Measurements from ENCODE around the gene PACS2. TPM values are rescaled to one million over a fixed set of nuclear protein-coding genes. Genes with fewer than 3 reads are reported as not detected.

The PACS2 gene
- total RNA-seq, 2 experiments from 2014 or later, result 57.7 to 61.5 TPM

- H3K36me3 ChIP-seq (ENCODE audit: insufficient read depth, low read length), result peaks cover 20% of the 10 kb centered on the region
- CTCF ChIA-PET, result interaction anchor here (0.8 kb wide), 1 partner anchor 62 kb away, joined by 3 read pairs; no protein-coding TSS in a partner anchor
- H3K27me3 ChIP-seq (ENCODE audit: control insufficient read depth in 1 of 2, insufficient read depth in 2 of 2, low read length in 2 of 2), result no peaks in the 10 kb centered on the region
- H3K27ac Mint-ChIP-seq, result no peak overlapping the region
- H3K4me3 ChIP-seq (ENCODE audit: low read length), result no peak overlapping the region
- no peaks in the 10 kb centered on the region for H3K27me3 Mint-ChIP-seq
- no peak for ATAC-seq (ENCODE audit: poor library complexity)
- H3K4me1 Mint-ChIP-seq (ENCODE audit: low read depth), result peaks cover 16% of the 10 kb centered on the region
- peaks cover 38% of the 10 kb centered on the region for H3K36me3 Mint-ChIP-seq (ENCODE audit: low read depth)
- no peak overlapping the region for H3K4me3 Mint-ChIP-seq
- peaks cover 0 to 22% of the 10 kb centered on the region in 2 experiments for H3K9me3 ChIP-seq (ENCODE audit: control insufficient read depth in 1 of 2, insufficient read depth in 1 of 2, low read length in 2 of 2)
- no peak for DNase-seq
- H3K4me1 ChIP-seq (ENCODE audit: insufficient read depth, low read length), result peaks cover 6% of the 10 kb centered on the region
- H3K9me3 Mint-ChIP-seq, result no peaks in the 10 kb centered on the region
- no peak for TF ChIP-seq CTCF (IDR thresholded peaks at IDR 0.05)
- H3K27ac ChIP-seq (ENCODE audit: low read depth in 1 of 2, low read length in 2 of 2), result no peak overlapping the region
- POLR2A ChIA-PET, result no interaction called here
- intact Hi-C loops (cut with DNase I, micrococcal nuclease), result loop anchor here in 1 of 2 experiments (10.0 kb wide), 1 partner anchor 53 kb away; no protein-coding TSS in a partner anchor
These were observed 112.9 kb downstream of the PACS2 start for GRCh38 chr14:105427412-105427811.

GRCh38 chr14:105427936-105428485, 113.5 kb downstream of the PACS2 start:
- H3K36me3 Mint-ChIP-seq (ENCODE audit: low read depth), result peaks cover 38% of the 10 kb centered on the region
- intact Hi-C loops (cut with DNase I, micrococcal nuclease), result loop anchor here in 1 of 2 experiments (10.0 kb wide), 1 partner anchor 53 kb away; no protein-coding TSS in a partner anchor

GRCh38 chr14:105430042-105430441, 115.5 kb downstream of the PACS2 start:
- Mint-ChIP-seq H3K27ac (no peak overlapping the region), H3K36me3 (ENCODE audit: low read depth) (peaks cover 38% of the 10 kb centered on the region), H3K4me3 (no peak overlapping the region), H3K4me1 (ENCODE audit: low read depth) (peaks cover 10% of the 10 kb centered on the region), H3K9me3 (no peaks in the 10 kb centered on the region), H3K27me3 (no peaks in the 10 kb centered on the region)
- Histone ChIP-seq H3K27ac (ENCODE audit: low read depth in 1 of 2, low read length in 2 of 2) (no peak overlapping the region), H3K4me3 (ENCODE audit: low read length) (no peak overlapping the region), H3K9me3 (ENCODE audit: control insufficient read depth in 1 of 2, insufficient read depth in 1 of 2, low read length in 2 of 2) (peaks cover 0 to 22% of the 10 kb centered on the region in 2 experiments), H3K4me1 (ENCODE audit: insufficient read depth, low read length) (no peaks in the 10 kb centered on the region), H3K36me3 (ENCODE audit: insufficient read depth, low read length) (peaks cover 18% of the 10 kb centered on the region), H3K27me3 (ENCODE audit: control insufficient read depth in 1 of 2, insufficient read depth in 2 of 2, low read length in 2 of 2) (no peaks in the 10 kb centered on the region)
- ChIA-PET CTCF (interaction anchor here (0.8 to 1.2 kb wide), 2 partner anchors 18 to 60 kb away, joined by 4 read pairs; no protein-coding TSS in a partner anchor), POLR2A (interaction anchor here (1.6 kb wide), 1 partner anchor 17 kb away, joined by 3 read pairs; no protein-coding TSS in a partner anchor)
- intact Hi-C loops (cut with DNase I, micrococcal nuclease), result loop anchor here in 1 of 2 experiments (5.0 kb wide), 1 partner anchor 87 kb away; no protein-coding TSS in a partner anchor
- DNase-seq, result no peak
- ATAC-seq (ENCODE audit: poor library complexity), result no peak
- no peak for TF ChIP-seq CTCF (IDR thresholded peaks at IDR 0.05)

More at GRCh38 chr14:105427936-105428485, 113.5 kb downstream of the PACS2 start:
- Mint-ChIP-seq H3K9me3 (no peaks in the 10 kb centered on the region), H3K4me3 (no peak overlapping the region), H3K27me3 (no peaks in the 10 kb centered on the region), H3K4me1 (ENCODE audit: low read depth) (peaks cover 10% of the 10 kb centered on the region), H3K27ac (no peak overlapping the region)
- CTCF ChIA-PET, result interaction anchor here (0.8 kb wide), 1 partner anchor 61 kb away, joined by 3 read pairs; no protein-coding TSS in a partner anchor
- Histone ChIP-seq H3K36me3 (ENCODE audit: insufficient read depth, low read length) (peaks cover 20% of the 10 kb centered on the region), H3K27ac (ENCODE audit: low read depth in 1 of 2, low read length in 2 of 2) (no peak overlapping the region), H3K9me3 (ENCODE audit: control insufficient read depth in 1 of 2, insufficient read depth in 1 of 2, low read length in 2 of 2) (peaks cover 0 to 22% of the 10 kb centered on the region in 2 experiments), H3K27me3 (ENCODE audit: control insufficient read depth in 1 of 2, insufficient read depth in 2 of 2, low read length in 2 of 2) (no peaks in the 10 kb centered on the region), H3K4me1 (ENCODE audit: insufficient read depth, low read length) (no peaks in the 10 kb centered on the region), H3K4me3 (ENCODE audit: low read length) (no peak overlapping the region)
- ATAC-seq (ENCODE audit: poor library complexity), result no peak
- POLR2A ChIA-PET, result no interaction called here
- TF ChIP-seq CTCF (IDR thresholded peaks at IDR 0.05), result no peak
- no peak for DNase-seq

All from CD4-positive, alpha-beta T cell (primary cell).